KMS-11 (cell line): ENCODE measurements around the gene OR2V1.
"Not testable (repeated sequence)": the region's sequence is repeated elsewhere in the genome, so short reads cannot be mapped to it uniquely, and the experiment has no call there.

Experiments used
- H2AFZ ChIP-seq: fragments of 200-600 bp; sonication (generic); 2 replicates; pipeline ENCODE4 v1.6.1; 2016; ENCODE audit warnings: antibody characterized with exemption, mixed run types, low read depth
- H3K27ac ChIP-seq: fragments of 200-600 bp; sonication (generic); 2 replicates; pipeline ENCODE4 v1.6.1; 2016; ENCODE audit warnings: mild to moderate bottlenecking, mixed run types
- H3K27me3 ChIP-seq: fragments of 200-600 bp; sonication (generic); 2 replicates; pipeline ENCODE4 v1.6.1; 2017; ENCODE audit warnings: mild to moderate bottlenecking, low read depth, mixed run types, moderate library complexity; ENCODE audit not compliant: insufficient read depth
- H3K36me3 ChIP-seq: fragments of 200-600 bp; sonication (generic); 2 replicates; pipeline ENCODE4 v1.6.1; 2017; ENCODE audit warnings: mild to moderate bottlenecking, mixed run types; ENCODE audit not compliant: insufficient read depth
- H3K4me1 ChIP-seq: fragments of 200-600 bp; sonication (generic); 2 replicates; pipeline ENCODE4 v1.6.1; 2016; ENCODE audit warnings: mild to moderate bottlenecking, low read depth, mixed run types; ENCODE audit not compliant: poor library complexity, severe bottlenecking
- H3K4me2 ChIP-seq: fragments of 200-600 bp; sonication (generic); 2 replicates; pipeline ENCODE4 v1.7.0; 2016; ENCODE audit warnings: mild to moderate bottlenecking, mixed run types
- H3K4me3 ChIP-seq: fragments of 200-600 bp; sonication (generic); IDR thresholded peaks from 2 replicates; pipeline ENCODE4 v1.6.1; 2017; ENCODE audit warnings: low read depth, low read length, mixed read lengths; ENCODE audit not compliant: insufficient read depth
- H3K79me2 ChIP-seq: fragments of 200-600 bp; sonication (generic); 2 replicates; pipeline ENCODE4 v1.6.1; 2016; ENCODE audit warnings: low read depth, mixed run types; ENCODE audit not compliant: insufficient read depth
- H3K9ac ChIP-seq: fragments of 200-600 bp; sonication (generic); 2 replicates; pipeline ENCODE4 v1.6.1; 2016; ENCODE audit warnings: mild to moderate bottlenecking, mixed run types
- H4K20me1 ChIP-seq: fragments of 200-600 bp; sonication (generic); 2 replicates; pipeline ENCODE4 v1.6.1; 2016; ENCODE audit warnings: mild to moderate bottlenecking, mixed run types; ENCODE audit not compliant: insufficient read depth
- TF ChIP-seq, protein P1 (sequence below): fragments of 200-600 bp; sonication (generic); conservative IDR thresholded peaks from 2 replicates; pipeline ENCODE4 v1.6.1; 2017; ENCODE audit warnings: low read depth, mild to moderate bottlenecking, antibody characterized with exemption, low read length, moderate library complexity, mixed read lengths

OR2V1 gene

GRCh38 chr5:181101930-181102674, 28.9 kb downstream of the OR2V1 start:
- not testable (repeated sequence) for H3K36me3 ChIP-seq, H3K27me3 ChIP-seq, H3K4me3 ChIP-seq, H3K27ac ChIP-seq, H2AFZ ChIP-seq, H3K4me2 ChIP-seq, H4K20me1 ChIP-seq, H3K79me2 ChIP-seq, H3K9ac ChIP-seq, H3K4me1 ChIP-seq

DNA sequence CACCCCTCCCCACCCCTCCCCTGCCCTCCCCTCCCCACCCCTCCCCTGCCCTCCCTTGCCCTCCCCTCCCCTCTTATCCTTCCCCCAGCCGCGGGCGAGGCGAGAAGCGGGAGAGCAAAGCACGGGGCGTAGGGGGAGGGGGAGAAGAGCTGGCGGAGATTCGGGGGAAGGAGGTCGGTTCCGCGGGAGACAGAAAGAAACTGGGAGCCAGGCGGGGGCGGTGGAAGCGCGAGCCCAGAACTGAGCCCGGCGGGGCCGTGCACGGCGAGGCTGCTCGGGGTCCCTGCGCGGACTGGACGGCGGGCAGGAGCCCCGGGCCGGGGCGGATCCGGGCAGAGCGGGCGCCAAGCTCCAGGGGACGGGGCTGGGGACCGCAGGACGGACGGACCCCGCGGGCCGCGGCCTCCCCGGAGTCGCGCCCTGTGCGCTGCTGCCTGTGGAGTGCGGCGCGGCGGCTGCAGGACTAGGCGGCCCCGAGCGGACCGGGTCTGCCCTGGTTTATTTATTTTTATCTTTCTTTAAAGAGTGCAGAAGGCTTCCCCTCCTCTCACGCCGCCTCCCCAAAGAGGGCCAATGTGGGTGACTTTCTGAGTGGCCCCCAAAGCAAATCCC, 29.8 kb downstream of the OR2V1 start:
- not testable (repeated sequence) for H3K27ac ChIP-seq, H3K4me3 ChIP-seq, H3K4me2 ChIP-seq, H2AFZ ChIP-seq, H4K20me1 ChIP-seq, H3K79me2 ChIP-seq, H3K4me1 ChIP-seq, H3K27me3 ChIP-seq, H3K9ac ChIP-seq, H3K36me3 ChIP-seq

DNA sequence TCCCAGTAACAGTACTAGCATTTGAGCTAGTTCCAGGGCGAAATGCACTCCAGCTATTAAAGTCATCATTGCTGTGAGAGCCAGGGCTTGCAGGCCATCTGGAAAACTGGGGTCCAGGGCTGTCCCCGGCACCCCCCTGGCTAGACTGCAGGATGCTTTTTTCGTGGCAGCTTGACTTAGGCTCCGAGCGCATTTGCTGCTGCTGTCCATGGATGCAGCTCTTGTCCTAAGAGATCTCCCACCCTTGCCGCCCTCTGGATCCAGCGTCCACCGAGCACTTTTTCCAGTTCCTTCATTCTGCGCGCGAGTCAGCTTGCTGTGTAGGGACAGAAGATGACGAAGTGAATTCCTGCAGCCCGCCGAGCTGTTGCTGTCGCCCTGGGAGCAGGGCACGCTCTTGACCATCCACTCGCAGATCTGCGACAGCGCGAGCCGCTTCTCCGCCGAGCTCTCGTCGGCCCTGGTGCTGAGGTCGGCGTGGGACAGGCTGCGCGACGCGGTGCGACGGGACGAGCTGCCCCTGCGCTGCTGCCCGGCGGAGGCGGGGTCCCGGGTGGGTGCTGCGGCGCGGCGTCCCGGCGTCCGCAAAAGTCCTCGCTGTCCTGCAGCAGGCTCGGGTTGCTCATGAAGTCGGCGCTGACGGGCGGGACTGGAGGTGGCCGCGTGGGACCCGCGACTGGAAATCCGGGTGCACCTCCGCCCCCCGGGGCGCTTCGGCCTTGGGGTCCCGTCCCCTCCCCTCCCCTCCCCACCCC, 30.7 kb downstream of the OR2V1 start:
- H3K4me1 ChIP-seq, result no peaks in the 10 kb centered on the region
- H3K4me2 ChIP-seq, result no peak overlapping the region
- H3K36me3 ChIP-seq, result no peaks in the 10 kb centered on the region
- H3K27me3 ChIP-seq, result no peaks in the 10 kb centered on the region; the same call in 1 of the 2 replicates
- no peaks in the 10 kb centered on the region for H4K20me1 ChIP-seq
- H2AFZ ChIP-seq, result no peak overlapping the region
- H3K9ac ChIP-seq, result no peak overlapping the region
- no peaks in the 10 kb centered on the region for H3K79me2 ChIP-seq
- no peak overlapping the region for H3K4me3 ChIP-seq
- no peak overlapping the region for H3K27ac ChIP-seq
- TF ChIP-seq, protein P1, sequence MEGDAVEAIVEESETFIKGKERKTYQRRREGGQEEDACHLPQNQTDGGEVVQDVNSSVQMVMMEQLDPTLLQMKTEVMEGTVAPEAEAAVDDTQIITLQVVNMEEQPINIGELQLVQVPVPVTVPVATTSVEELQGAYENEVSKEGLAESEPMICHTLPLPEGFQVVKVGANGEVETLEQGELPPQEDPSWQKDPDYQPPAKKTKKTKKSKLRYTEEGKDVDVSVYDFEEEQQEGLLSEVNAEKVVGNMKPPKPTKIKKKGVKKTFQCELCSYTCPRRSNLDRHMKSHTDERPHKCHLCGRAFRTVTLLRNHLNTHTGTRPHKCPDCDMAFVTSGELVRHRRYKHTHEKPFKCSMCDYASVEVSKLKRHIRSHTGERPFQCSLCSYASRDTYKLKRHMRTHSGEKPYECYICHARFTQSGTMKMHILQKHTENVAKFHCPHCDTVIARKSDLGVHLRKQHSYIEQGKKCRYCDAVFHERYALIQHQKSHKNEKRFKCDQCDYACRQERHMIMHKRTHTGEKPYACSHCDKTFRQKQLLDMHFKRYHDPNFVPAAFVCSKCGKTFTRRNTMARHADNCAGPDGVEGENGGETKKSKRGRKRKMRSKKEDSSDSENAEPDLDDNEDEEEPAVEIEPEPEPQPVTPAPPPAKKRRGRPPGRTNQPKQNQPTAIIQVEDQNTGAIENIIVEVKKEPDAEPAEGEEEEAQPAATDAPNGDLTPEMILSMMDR, result no peak

DNA sequence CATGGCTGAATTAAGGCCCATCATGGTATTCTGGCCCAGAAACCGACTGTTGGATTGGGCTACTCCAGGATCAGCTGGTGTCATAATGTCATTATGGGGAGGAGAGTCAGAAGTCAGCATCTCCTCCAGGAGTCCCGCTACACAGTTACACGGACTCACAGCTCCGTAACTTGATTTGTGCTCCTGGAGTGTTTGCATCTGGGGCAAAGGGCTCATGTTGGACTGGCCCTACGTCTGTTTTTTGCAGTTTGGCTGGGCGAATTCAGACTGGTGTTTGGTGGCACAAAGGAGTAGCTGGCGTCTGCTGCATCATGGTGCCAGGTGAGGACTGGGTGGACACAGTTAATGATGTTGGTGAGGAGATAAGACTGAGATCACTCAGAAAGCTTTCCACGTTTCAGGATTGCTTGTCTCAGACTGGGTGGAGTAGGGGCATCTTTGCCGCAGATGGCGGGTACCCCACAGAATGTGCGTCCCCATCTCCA, 31.3 kb downstream of the OR2V1 start:
- H3K27ac ChIP-seq, result no peak overlapping the region
- no peak overlapping the region for H3K4me2 ChIP-seq

More for the DNA sequence above, 31.3 kb downstream of the OR2V1 start:
- Histone ChIP-seq H3K4me1 (no peaks in the 10 kb centered on the region), H3K36me3 (no peaks in the 10 kb centered on the region), H3K27me3 (no peaks in the 10 kb centered on the region; the same call in 1 of the 2 replicates), H3K79me2 (no peaks in the 10 kb centered on the region), H3K9ac (no peak overlapping the region), H4K20me1 (no peaks in the 10 kb centered on the region), H2AFZ (no peak overlapping the region), H3K4me3 (no peak overlapping the region)
- TF ChIP-seq, protein P1, result no peak
